ENCODE data around the gene HNRNPR. TPM values are rescaled to one million over a fixed set of nuclear protein-coding genes. Genes with fewer than 3 reads are reported as not detected.

The HNRNPR gene
- total RNA-seq, 2 donors from 2014 or later: 40.5 to 51.6 TPM

GRCh38 chr1:23366146-23366545, 22.1 kb upstream of the HNRNPR start:
- H3K36me3 ChIP-seq: peaks cover 58% of the 10 kb centered on the region
- TF ChIP-seq CTCF (IDR thresholded peaks at IDR 0.05): no peak
- DNase-seq (ENCODE audit: low spot score): no peak

GRCh38 chr1:23362218-23362713, 18.2 kb upstream of the HNRNPR start:
- Histone ChIP-seq H3K27ac (no peak overlapping the region), H3K27me3 (no peaks in the 10 kb centered on the region), H3K4me3 (no peak overlapping the region), H3K36me3 (peaks cover 76% of the 10 kb centered on the region), H3K4me1 (peaks cover 0 to 6% of the 10 kb centered on the region in 2 donors), H3K9me3 (peaks cover 39 to 64% of the 10 kb centered on the region in 2 donors)
- DNase-seq (ENCODE audit: low spot score): no peak
- TF ChIP-seq CTCF (IDR thresholded peaks at IDR 0.05): no peak

More at GRCh38 chr1:23366146-23366545, 22.1 kb upstream of the HNRNPR start:
- H3K27ac ChIP-seq: no peak overlapping the region
- no peaks in the 10 kb centered on the region for H3K27me3 ChIP-seq
- H3K4me3 ChIP-seq: no peak overlapping the region
- H3K9me3 ChIP-seq: peaks cover 35 to 45% of the 10 kb centered on the region in 2 donors
- peaks cover 0 to 28% of the 10 kb centered on the region in 2 donors for H3K4me1 ChIP-seq

GRCh38 chr1:23358310-23358875, 14.3 kb upstream of the HNRNPR start:
- Histone ChIP-seq H3K4me1 (peaks cover 0 to 5% of the 10 kb centered on the region in 2 donors), H3K36me3 (peaks cover 41% of the 10 kb centered on the region), H3K4me3 (no peak overlapping the region), H3K9me3 (peaks cover 26 to 41% of the 10 kb centered on the region in 2 donors), H3K27ac (no peak overlapping the region), H3K27me3 (no peaks in the 10 kb centered on the region)
- DNase-seq (ENCODE audit: low spot score): no peak
- no peak for TF ChIP-seq CTCF (IDR thresholded peaks at IDR 0.05)

- Histone ChIP-seq H3K27me3 (no peaks in the 10 kb centered on the region), H3K36me3 (peaks cover 30% of the 10 kb centered on the region), H3K4me1 (peaks cover 0 to 5% of the 10 kb centered on the region in 2 donors), H3K9me3 (peaks cover 16 to 31% of the 10 kb centered on the region in 2 donors), H3K27ac (peak overlapping the region in 1 of 2 donors; percentile 37), H3K4me3 (no peak overlapping the region)
- TF ChIP-seq CTCF (IDR thresholded peaks at IDR 0.05): no peak
- DNase-seq (ENCODE audit: low spot score): no peak
Observed at GRCh38 chr1:23357138-23357908, 13.2 kb upstream of the HNRNPR start.

GRCh38 chr1:23356471-23357137, 12.5 kb upstream of the HNRNPR start:
- H3K4me1 ChIP-seq: peaks cover 0 to 5% of the 10 kb centered on the region in 2 donors
- H3K27ac ChIP-seq: no peak overlapping the region
- peaks cover 23% of the 10 kb centered on the region for H3K36me3 ChIP-seq
- no peak for TF ChIP-seq CTCF (IDR thresholded peaks at IDR 0.05)
- peaks cover 8 to 24% of the 10 kb centered on the region in 2 donors for H3K9me3 ChIP-seq
- H3K4me3 ChIP-seq: no peak overlapping the region
- H3K27me3 ChIP-seq: no peaks in the 10 kb centered on the region
- no peak for DNase-seq (ENCODE audit: low spot score)

All from right atrium auricular region (tissue), 2 donors.